Measurements from ENCODE around the gene CENPH.
"Not testable (repeated sequence)": the region's sequence is repeated elsewhere in the genome, so short reads cannot be mapped to it uniquely, and the experiment has no call there.

CENPH gene

GRCh38 chr5:69242215-69242927 is 53.0 kb downstream of the CENPH start:
- DNase-seq (ENCODE audit: extremely low spot score, insufficient read length, low read depth) (no peak), FAIRE-seq (no peak)

- FAIRE-seq: no peak
Measured at GRCh38 chr5:69245031-69245430, 55.6 kb downstream of the CENPH start.

GRCh38 chr5:69248019-69248418 is 58.6 kb downstream of the CENPH start:
- DNase-seq (ENCODE audit: extremely low spot score, insufficient read length, low read depth) (no peak), FAIRE-seq (no peak)

More at GRCh38 chr5:69245031-69245430, 55.6 kb downstream of the CENPH start:
- no peak for DNase-seq (ENCODE audit: extremely low spot score, insufficient read length, low read depth)

DNA sequence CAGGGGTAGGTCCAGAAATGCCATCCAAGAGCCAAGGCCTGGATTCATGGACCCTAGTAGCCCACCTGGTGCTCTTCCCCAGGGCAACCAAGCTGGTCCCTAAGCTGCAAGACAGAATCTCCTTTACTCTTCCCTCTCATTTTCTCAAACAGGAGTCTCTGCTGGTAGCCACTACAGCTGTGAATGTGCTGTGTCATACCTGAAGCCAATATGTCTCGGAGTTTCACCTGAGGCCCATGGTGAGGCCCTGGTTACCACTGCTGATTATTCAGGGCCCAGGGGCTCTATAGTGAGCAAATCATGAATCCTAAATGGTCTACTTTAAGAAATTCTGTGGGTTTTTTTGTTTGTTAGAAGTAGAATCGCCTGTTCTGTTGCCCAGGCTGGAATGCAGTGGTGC is 61.2 kb downstream of the CENPH start:
- FAIRE-seq (no peak), DNase-seq (ENCODE audit: extremely low spot score, insufficient read length, low read depth) (no peak)

- FAIRE-seq (no peak), DNase-seq (ENCODE audit: extremely low spot score, insufficient read length, low read depth) (no peak)
Measured at GRCh38 chr5:69252437-69252836, 63.1 kb downstream of the CENPH start.

GRCh38 chr5:69255940-69256339 is 66.6 kb downstream of the CENPH start:
- not testable (repeated sequence) for DNase-seq (ENCODE audit: extremely low spot score, insufficient read length, low read depth); FAIRE-seq

DNA sequence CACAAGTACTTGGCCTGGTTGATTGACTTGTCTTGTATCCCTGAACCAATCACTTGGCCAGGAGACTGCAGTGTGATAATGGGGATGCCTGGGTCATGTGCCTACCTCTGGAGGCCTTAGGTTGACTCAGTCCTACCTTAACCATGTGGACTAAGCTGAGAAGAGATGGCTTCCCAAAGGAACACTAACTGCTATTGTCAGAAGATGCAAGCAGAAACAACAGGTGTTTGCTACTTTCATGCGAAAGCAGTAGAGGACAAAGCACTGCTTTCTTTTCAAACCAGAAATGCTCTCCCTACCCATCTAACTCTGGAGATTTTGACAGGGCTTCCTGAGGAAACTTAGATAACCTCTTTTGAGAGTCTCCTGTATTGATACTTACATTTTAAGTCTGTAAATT is 68.2 kb downstream of the CENPH start:
- FAIRE-seq (no peak), DNase-seq (ENCODE audit: extremely low spot score, insufficient read length, low read depth) (no peak)
